ENCODE data around the gene ITPR1. TPM values are rescaled to one million over a fixed set of nuclear protein-coding genes. Genes with fewer than 3 reads are reported as not detected.

The ITPR1 gene
- total RNA-seq, 1 experiment from 2014 or later, result 13.4 TPM

DNA sequence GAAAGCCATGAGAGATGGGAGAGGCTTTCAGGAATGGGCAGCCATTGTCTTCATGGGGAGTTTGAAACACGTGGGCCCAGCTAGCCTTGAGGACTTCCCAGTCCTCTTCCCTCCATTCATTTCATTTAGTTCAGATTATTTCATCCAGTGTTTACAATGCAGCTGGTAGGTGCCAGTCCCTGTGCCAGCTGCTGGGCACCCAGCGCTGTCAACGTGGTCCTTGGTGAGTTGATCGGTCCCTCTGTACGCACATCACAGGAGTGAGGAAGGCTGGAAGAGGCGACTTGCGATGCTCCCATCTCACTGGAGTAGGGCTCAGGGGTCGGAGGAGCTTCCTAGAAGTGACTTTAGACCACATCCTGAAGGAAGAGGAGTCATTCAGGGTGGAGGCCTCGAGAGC lies 279.7 kb downstream of the ITPR1 start:
- no peak for DNase-seq (ENCODE audit: low read depth, low spot score)
- in situ Hi-C loops (cut with HindIII; ENCODE audit: low pct_unique_long_range_greater_than_20kb, low sequenced_read_pairs), result no loop called here

- in situ Hi-C loops (cut with HindIII; ENCODE audit: low pct_unique_long_range_greater_than_20kb, low sequenced_read_pairs), result no loop called here
- DNase-seq (ENCODE audit: low read depth, low spot score), result no peak
These were observed 280.4 kb downstream of the ITPR1 start for GRCh38 chr3:4773583-4773982.

DNA sequence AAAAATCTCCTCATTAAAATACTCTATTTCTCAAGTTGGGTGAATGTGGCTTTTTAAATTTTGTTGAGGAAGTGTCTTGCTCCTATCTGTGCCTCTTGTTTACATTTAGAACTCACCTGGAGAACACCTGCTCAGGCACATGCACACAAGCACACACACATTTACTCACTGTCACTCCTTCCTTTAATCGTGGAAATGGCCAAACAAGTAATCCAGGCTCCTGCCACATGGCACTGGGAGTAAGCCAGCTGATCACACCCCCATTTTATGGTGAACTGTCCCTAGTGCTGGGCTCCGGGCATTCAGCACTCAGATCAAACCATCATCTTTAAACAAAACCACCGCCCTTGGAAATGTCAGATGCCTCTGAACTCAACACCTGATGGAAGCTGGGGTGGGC lies 281.4 kb downstream of the ITPR1 start:
- DNase-seq (ENCODE audit: low read depth, low spot score), result no peak
- in situ Hi-C loops (cut with HindIII; ENCODE audit: low pct_unique_long_range_greater_than_20kb, low sequenced_read_pairs), result no loop called here

GRCh38 chr3:4776399-4776979 lies 283.3 kb downstream of the ITPR1 start:
- DNase-seq (ENCODE audit: low read depth, low spot score), result no peak
- in situ Hi-C loops (cut with HindIII; ENCODE audit: low pct_unique_long_range_greater_than_20kb, low sequenced_read_pairs), result no loop called here

DNA sequence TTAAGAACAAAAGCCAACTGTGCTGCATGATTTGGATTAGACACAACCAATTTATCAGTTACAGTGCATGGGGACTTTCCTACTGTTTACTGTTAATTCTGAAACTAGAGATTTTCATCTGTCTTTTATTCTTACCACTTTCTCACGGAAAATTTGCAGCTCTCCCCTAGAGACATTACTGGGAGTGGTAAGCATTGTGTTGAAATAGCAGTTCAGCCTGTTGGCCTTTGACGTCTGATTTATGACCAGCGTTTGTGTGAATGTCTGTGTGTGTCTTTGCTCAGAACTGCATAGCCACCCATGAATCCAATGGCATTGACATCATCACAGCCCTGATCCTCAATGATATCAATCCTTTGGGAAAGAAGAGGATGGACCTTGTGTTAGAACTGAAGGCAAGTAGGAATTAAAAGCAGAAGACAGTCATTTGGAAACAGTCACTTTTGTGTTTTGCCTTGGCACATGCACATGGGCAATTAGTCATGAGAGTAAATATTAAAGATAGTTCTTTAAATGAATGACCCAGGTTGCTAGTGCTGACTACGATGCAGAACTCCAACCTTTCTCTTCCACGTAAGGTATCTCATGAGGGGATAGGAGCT lies 283.9 kb downstream of the ITPR1 start:
- in situ Hi-C loops (cut with HindIII; ENCODE audit: low pct_unique_long_range_greater_than_20kb, low sequenced_read_pairs), result no loop called here
- DNase-seq (ENCODE audit: low read depth, low spot score), result peak; percentile 81

GRCh38 chr3:4778119-4778518 lies 285.0 kb downstream of the ITPR1 start:
- DNase-seq (ENCODE audit: low read depth, low spot score), result no peak
- in situ Hi-C loops (cut with HindIII; ENCODE audit: low pct_unique_long_range_greater_than_20kb, low sequenced_read_pairs), result no loop called here

DNA sequence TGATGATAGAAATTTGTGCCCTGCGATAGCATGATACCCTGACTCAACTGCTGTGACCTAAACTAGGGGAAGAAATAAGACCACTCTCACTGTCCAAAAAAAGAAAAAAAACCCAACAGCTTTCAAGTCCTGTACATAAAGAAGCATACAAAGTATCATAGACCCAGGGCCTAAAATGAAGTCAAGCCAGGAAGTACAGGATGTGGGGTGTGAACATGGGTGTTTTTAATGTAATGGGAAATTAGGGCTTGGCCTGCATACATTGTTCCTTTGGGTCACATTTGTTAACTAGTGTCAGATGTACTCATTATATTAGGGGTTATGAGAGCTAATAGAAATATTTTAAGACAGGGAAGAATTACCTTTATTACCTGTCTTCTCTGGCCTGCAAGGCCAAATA lies 285.6 kb downstream of the ITPR1 start:
- DNase-seq (ENCODE audit: low read depth, low spot score), result no peak
- in situ Hi-C loops (cut with HindIII; ENCODE audit: low pct_unique_long_range_greater_than_20kb, low sequenced_read_pairs), result no loop called here

- no peak for DNase-seq (ENCODE audit: low read depth, low spot score)
- in situ Hi-C loops (cut with HindIII; ENCODE audit: low pct_unique_long_range_greater_than_20kb, low sequenced_read_pairs), result no loop called here
These were observed 287.4 kb downstream of the ITPR1 start for GRCh38 chr3:4780545-4780957.

DNA sequence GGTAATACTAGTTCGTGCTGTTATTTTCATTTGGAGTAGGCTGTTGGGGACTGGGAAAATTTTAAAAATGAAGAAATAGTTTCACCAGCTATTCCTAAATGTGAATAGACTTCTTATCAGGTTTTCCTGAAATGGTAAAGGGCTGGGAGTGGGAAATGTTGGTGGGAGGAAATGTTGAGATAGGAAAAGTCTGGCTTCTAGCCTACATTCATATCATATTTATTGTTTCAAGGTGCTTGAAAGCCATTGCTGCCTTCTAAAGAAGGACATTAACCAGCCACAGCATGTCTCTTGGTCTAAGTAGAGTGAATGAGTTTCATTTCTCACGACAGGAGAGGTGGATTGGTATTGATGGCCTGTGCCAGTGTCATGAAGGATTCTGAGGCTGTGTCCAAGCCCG lies 288.9 kb downstream of the ITPR1 start:
- DNase-seq (ENCODE audit: low read depth, low spot score), result no peak
- in situ Hi-C loops (cut with HindIII; ENCODE audit: low pct_unique_long_range_greater_than_20kb, low sequenced_read_pairs), result no loop called here

DNA sequence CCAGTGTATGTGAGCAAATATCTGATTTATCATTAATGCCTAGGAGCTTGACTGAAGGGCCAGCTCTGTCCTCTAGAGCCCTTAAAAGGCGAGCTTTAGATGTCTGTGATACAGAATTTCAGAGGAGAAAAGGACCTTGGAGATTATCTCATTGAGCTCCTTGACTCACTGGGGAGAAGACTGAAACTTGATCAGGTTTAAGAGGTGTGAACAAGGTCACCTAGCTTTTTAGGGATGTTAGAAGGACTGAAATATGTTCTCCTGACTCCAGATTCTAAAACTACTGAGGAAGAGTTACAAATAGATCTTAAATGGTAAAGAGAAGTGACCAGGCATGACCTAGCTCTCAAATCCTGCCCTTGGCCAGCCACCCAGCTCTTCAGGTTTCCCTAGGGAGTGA lies 292.4 kb downstream of the ITPR1 start:
- in situ Hi-C loops (cut with HindIII; ENCODE audit: low pct_unique_long_range_greater_than_20kb, low sequenced_read_pairs), result no loop called here
- no peak for DNase-seq (ENCODE audit: low read depth, low spot score)

DNA sequence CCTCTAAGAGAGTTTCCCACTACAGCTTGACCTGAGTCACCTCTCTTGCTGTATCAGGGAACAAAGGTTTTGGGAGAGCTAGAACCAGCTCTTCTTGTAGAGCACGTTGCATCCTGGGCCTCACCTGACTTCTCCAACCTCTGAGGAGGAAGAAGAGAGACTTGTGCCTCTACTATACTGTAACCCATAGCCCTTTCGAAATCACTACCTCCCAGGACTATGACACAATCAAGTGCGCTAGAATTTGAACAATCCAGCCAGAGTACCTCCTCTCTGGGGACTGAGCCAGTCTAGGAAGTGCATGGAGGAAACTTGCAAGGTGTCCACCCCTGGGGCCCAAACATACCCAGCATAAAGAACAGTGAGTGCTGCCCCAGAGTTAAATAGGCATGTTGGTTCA lies 293.3 kb downstream of the ITPR1 start:
- in situ Hi-C loops (cut with HindIII; ENCODE audit: low pct_unique_long_range_greater_than_20kb, low sequenced_read_pairs), result no loop called here
- DNase-seq (ENCODE audit: low read depth, low spot score), result no peak

DNA sequence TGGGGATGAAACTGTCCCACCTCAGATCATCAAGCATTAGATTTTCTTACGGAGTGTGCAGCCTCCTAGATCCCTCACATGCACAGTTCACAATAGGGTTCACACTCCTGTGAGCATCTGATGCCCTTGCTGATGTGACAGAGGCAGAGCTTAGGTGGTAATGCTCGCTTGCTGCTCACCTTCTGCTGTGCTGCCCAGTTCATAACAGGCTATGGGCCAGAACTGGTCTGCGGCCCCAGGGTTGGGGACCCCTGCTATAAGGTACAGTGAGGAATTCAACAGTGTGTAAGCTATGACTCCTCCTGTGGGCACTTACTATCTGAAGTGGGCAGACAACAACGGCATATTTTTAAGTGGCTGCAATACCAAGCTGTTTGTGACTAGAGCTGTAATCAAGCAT lies 298.2 kb downstream of the ITPR1 start:
- in situ Hi-C loops (cut with HindIII; ENCODE audit: low pct_unique_long_range_greater_than_20kb, low sequenced_read_pairs), result no loop called here
- DNase-seq (ENCODE audit: low read depth, low spot score), result no peak

DNA sequence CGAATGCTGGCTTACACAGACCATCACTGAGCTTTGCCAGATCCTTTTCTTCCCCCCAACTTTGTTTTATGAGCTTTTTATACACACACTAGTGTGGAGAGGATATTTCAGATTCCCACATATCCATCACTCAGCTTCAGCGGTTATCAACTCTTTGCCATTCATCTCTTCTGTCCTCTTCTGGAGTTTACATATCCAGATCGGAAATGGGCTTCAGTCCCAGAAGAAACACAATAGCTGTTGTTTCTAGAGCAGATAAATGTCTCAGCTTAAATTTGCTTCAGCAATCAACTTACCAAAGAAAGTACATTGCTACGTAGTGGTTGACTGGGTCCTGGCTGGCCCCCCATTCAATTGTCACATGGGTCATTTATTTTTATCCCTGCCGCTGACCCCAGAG lies 300.2 kb downstream of the ITPR1 start:
- in situ Hi-C loops (cut with HindIII; ENCODE audit: low pct_unique_long_range_greater_than_20kb, low sequenced_read_pairs), result no loop called here
- DNase-seq (ENCODE audit: low read depth, low spot score), result no peak

DNA sequence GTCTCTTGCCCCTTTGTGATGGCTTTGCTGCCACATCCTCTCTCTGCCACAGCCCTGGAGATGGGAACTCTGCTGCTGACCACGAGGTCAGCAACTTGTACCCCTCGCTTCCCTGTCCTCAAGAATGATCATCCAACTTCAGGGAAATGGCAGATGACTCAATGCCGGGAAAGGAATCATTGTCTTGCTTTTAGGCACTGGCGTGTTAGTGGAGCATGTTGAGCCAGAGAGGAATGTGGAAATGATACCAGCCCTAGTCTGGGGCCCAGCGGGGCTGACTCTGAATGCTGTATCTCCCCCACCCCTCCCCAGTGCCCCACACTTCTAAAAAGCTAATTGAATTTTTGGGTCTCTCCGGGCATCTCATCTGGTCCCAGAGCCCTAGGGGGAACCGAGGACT lies 301.2 kb downstream of the ITPR1 start:
- DNase-seq (ENCODE audit: low read depth, low spot score), result no peak
- in situ Hi-C loops (cut with HindIII; ENCODE audit: low pct_unique_long_range_greater_than_20kb, low sequenced_read_pairs), result no loop called here

GRCh38 chr3:4794798-4795197 lies 301.6 kb downstream of the ITPR1 start:
- no peak for DNase-seq (ENCODE audit: low read depth, low spot score)
- in situ Hi-C loops (cut with HindIII; ENCODE audit: low pct_unique_long_range_greater_than_20kb, low sequenced_read_pairs), result no loop called here

GRCh38 chr3:4795905-4796304 lies 302.8 kb downstream of the ITPR1 start:
- in situ Hi-C loops (cut with HindIII; ENCODE audit: low pct_unique_long_range_greater_than_20kb, low sequenced_read_pairs), result no loop called here
- DNase-seq (ENCODE audit: low read depth, low spot score), result no peak

DNA sequence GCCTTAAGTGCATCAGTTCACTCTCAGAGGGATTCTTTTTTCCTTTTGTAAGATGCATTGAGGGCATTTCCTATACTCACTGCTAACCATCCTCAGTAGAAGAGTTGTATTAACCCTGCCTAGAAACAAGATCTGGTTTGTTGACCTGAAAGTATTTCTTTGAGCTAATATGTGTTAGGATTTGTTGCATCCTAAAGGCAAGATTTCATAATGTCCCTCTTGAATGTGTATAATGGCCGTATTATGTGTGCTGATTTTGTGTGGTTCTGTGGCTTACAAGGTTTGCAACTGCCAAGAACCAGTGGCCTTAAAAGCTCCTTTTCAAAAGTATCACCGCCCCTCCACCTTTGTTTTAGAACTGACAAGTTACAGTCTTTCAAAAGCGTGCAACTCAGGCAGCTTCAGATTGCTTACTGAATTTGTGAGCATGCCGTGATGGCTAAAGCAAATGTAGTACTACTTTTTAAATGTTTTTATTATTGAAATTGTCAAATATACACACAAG lies 304.1 kb downstream of the ITPR1 start:
- peak; percentile 83 for DNase-seq (ENCODE audit: low read depth, low spot score)
- in situ Hi-C loops (cut with HindIII; ENCODE audit: low pct_unique_long_range_greater_than_20kb, low sequenced_read_pairs), result no loop called here

DNA sequence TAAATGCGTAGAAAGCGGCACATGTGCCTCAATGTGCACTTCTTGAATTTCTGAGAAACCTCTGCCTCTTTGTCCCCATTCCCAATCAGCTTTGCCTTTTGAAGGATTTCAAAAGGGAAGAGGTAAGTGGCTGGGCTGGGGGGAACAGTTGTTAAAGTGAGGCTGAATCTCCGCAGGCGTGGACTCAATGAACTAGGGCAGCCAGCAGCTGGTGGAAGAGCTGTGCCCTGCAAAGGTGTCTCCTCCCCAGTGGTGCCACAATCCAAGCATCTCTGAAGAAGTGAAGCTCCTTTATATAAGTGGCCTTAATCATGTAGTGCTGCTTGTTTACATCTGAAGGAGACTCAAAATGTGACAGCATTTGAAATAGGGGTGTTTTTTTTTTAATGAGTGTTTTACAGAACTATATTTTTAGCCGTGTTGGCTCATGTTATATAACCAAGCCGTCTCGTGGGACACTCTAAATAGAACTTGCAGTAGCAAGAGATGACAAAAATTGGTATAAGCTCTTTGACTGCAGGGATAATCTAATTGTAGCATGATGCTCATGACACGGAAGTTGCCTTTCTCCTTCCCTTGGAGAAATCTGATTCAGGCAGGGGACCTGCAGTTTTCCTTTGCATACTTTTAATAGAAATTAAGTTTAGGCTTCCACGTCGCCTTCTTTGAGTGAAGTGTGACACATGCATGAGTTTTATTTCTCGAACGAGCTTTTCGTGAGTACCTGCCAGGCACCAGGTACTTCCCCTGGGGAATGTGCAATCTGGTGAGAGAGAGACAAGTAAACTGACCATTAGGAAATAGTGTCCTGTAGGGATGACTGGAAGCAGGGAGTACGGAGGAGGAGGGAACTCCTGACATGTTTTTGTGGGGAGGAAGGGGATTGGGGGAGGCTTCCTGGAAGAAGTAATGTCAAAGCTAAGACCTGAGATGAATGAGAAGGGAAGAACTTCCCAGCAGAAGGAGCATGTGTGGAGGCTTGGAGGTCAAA lies 306.4 kb downstream of the ITPR1 start:
- no peak for DNase-seq (ENCODE audit: low read depth, low spot score)
- in situ Hi-C loops (cut with HindIII; ENCODE audit: low pct_unique_long_range_greater_than_20kb, low sequenced_read_pairs), result no loop called here

- no peak for DNase-seq (ENCODE audit: low read depth, low spot score)
- in situ Hi-C loops (cut with HindIII; ENCODE audit: low pct_unique_long_range_greater_than_20kb, low sequenced_read_pairs), result no loop called here
These were observed 307.4 kb downstream of the ITPR1 start for GRCh38 chr3:4800595-4800994.

Measured in SK-MEL-5 (cell line).